ENCODE measurements around the gene CALY.

Gene CALY

GRCh38 chr10:133351408-133352318 lies 15.0 kb upstream of the CALY start:
- DNase-seq = no peak
- ATAC-seq = no peak

- no peak for DNase-seq
These were observed 14.2 kb upstream of the CALY start for GRCh38 chr10:133350950-133351329.

GRCh38 chr10:133350283-133350949 lies 13.7 kb upstream of the CALY start:
- DNase-seq (no peak), ATAC-seq (no peak)

More at GRCh38 chr10:133350950-133351329, 14.2 kb upstream of the CALY start:
- ATAC-seq = no peak

GRCh38 chr10:133349577-133350011 lies 12.9 kb upstream of the CALY start:
- ATAC-seq (no peak), DNase-seq (no peak)

- ATAC-seq = no peak
These were observed 12.5 kb upstream of the CALY start for GRCh38 chr10:133349160-133349568.

GRCh38 chr10:133347710-133348517 lies 11.2 kb upstream of the CALY start:
- no peak for DNase-seq
- ATAC-seq = no peak

More at GRCh38 chr10:133349160-133349568, 12.5 kb upstream of the CALY start:
- no peak for DNase-seq

GRCh38 chr10:133346413-133346812 lies 9.7 kb upstream of the CALY start:
- DNase-seq = no peak

GRCh38 chr10:133344236-133344635 lies 7.5 kb upstream of the CALY start:
- no peak for ATAC-seq

More at GRCh38 chr10:133346413-133346812, 9.7 kb upstream of the CALY start:
- no peak for ATAC-seq

GRCh38 chr10:133343558-133343957 lies 6.9 kb upstream of the CALY start:
- no peak for DNase-seq
- ATAC-seq = no peak

More at GRCh38 chr10:133344236-133344635, 7.5 kb upstream of the CALY start:
- DNase-seq = no peak

- no peak for ATAC-seq
These were observed 6.2 kb upstream of the CALY start for GRCh38 chr10:133342942-133343341.

GRCh38 chr10:133341983-133342382 lies 5.3 kb upstream of the CALY start:
- ATAC-seq = no peak
- DNase-seq = no peak

More at GRCh38 chr10:133342942-133343341, 6.2 kb upstream of the CALY start:
- no peak for DNase-seq

GRCh38 chr10:133339708-133340380 lies 3.1 kb upstream of the CALY start:
- ATAC-seq (no peak), DNase-seq (no peak)

GRCh38 chr10:133338080-133339071 lies 1.7 kb upstream of the CALY start:
- no peak for ATAC-seq
- no peak for DNase-seq

GRCh38 chr10:133337370-133337725 lies 652 bp upstream of the CALY start:
- no peak for DNase-seq
- ATAC-seq = no peak

- DNase-seq (no peak), ATAC-seq (no peak)
These were observed 549 bp downstream of the CALY start for GRCh38 chr10:133336118-133336576.

GRCh38 chr10:133335246-133336117 lies 1.2 kb downstream of the CALY start:
- peak; percentile 55 for ATAC-seq
- DNase-seq = peak; percentile 80

GRCh38 chr10:133334503-133335245 lies 2.0 kb downstream of the CALY start:
- no peak for ATAC-seq
- DNase-seq = no peak

- ATAC-seq (no peak), DNase-seq (no peak)
These were observed 3.6 kb downstream of the CALY start for GRCh38 chr10:133332936-133333699.
